HCT116 (cell line): ENCODE data around the gene ANO9.

Experiments
- ATF3 ChIP-seq: IDR thresholded peaks from 2 replicates; pipeline ENCODE4 v1.6.1; 2012
- CBX3 ChIP-seq: IDR thresholded peaks from 2 replicates; pipeline ENCODE4 v1.6.1; 2012; ENCODE audit warnings: low read depth
- CTCF ChIP-seq, 3 experiments: fragments of 200-600 bp in 1 of 3; sonication (generic) in 1 of 3; IDR thresholded peaks in 2 of 3; conservative IDR thresholded peaks in 1 of 3; 2 replicates each; pipeline ENCODE4 v1.5.1; 2012 to 2017; ENCODE audit warnings: low read depth in 2 of 3, low read length in 2 of 3, antibody characterized with exemption in 1 of 3, borderline replicate concordance in 1 of 3, control low read depth in 1 of 3, mild to moderate bottlenecking in 1 of 3, mixed read lengths in 1 of 3, mixed run types in 1 of 3, moderate library complexity in 1 of 3; ENCODE audit not compliant: insufficient read depth in 1 of 3
- EZH2 ChIP-seq: fragments of 200-600 bp; sonication (generic); IDR thresholded peaks from 2 replicates; pipeline ENCODE4 v1.6.1; 2017; ENCODE audit warnings: antibody characterized with exemption, mixed run types
- EZH2phosphoT487 ChIP-seq: fragments of 200-600 bp; IDR thresholded peaks from 2 replicates; pipeline ENCODE4 v1.6.1; 2018; ENCODE audit warnings: antibody characterized with exemption, borderline replicate concordance
- FOSL1 ChIP-seq: IDR thresholded peaks from 2 replicates; pipeline ENCODE4 v1.6.1; 2012; ENCODE audit warnings: low read depth
- JUND ChIP-seq: IDR thresholded peaks from 2 replicates; pipeline ENCODE4 v1.6.1; 2012
- POLR2A ChIP-seq: IDR thresholded peaks from 2 replicates; pipeline ENCODE4 v1.7.0; 2011; ENCODE audit warnings: borderline replicate concordance; ENCODE audit not compliant: insufficient read depth, insufficient read length; ENCODE audit errors: extremely low read depth
- POLR2AphosphoS5 ChIP-seq: IDR thresholded peaks from 2 replicates; pipeline ENCODE4 v1.6.1; 2011; ENCODE audit warnings: mild to moderate bottlenecking, low read depth, low read length, moderate library complexity
- RAD21 ChIP-seq: IDR thresholded peaks from 2 replicates; pipeline ENCODE4 v1.6.1; 2012; ENCODE audit warnings: low read depth, mild to moderate bottlenecking
- SP1 ChIP-seq: IDR thresholded peaks from 2 replicates; pipeline ENCODE4 v1.6.1; 2012; ENCODE audit warnings: low read depth
- ZFX ChIP-seq: fragments of 450-650 bp; IDR thresholded peaks from 2 replicates; pipeline ENCODE4 v1.6.1; 2017
- ZNF274 ChIP-seq: fragments of 200-500 bp; sonication (Bioruptor generic); IDR thresholded peaks from 2 replicates; pipeline ENCODE4 v1.6.1; 2014; ENCODE audit warnings: mild to moderate bottlenecking, low read depth, low read length, inconsistent platforms

- TF ChIP-seq CTCF (IDR thresholded peaks at IDR 0.05 in 2 of 3, conservative IDR thresholded peaks at IDR 0.05 in 1 of 3; ENCODE audit: borderline replicate concordance in 1 of 3, insufficient read depth in 1 of 3, low read depth in 2 of 3, low read length in 2 of 3) (no peak), POLR2AphosphoS5 (no peak), POLR2A (no peak), EZH2 (no peak), SP1 (no peak), FOSL1 (no peak), ZNF274 (no peak), EZH2phosphoT487 (no peak), ZFX (no peak), ATF3 (no peak), CBX3 (no peak), RAD21 (no peak), JUND (no peak)
Measured at GRCh38 chr11:409600-410483, 32.0 kb downstream of the ANO9 start.
